ENCODE data around the gene LRRTM4. TPM values are rescaled to one million over a fixed set of nuclear protein-coding genes. Genes with fewer than 3 reads are reported as not detected.
"Not testable (repeated sequence)": the region's sequence is repeated elsewhere in the genome, so short reads cannot be mapped to it uniquely, and the experiment has no call there.

Gene LRRTM4
- total RNA-seq, 1 experiment from 2014 or later, result not detected

DNA sequence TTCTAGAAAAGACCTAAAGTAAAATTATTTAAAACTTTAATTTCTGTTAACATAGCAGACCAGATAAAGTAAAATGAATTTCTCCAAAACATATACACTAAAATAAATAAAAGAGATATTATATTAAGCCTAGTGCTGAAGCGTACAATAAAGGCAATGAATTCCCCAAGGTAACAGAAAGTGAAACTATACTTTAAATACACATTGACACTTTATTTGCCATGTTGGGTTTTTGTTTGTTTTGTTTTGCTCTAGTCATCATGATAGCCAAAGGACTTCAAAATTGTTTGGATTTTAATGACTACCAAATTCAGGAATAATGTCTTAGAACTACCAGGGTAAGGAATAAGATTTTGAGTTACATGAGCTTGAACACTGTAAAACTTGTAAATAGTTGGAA lies 413.3 kb downstream of the LRRTM4 start:
- Histone ChIP-seq H3K79me2 (ENCODE audit: low read length) (no peaks in the 10 kb centered on the region), H2AFZ (ENCODE audit: low read length) (no peak overlapping the region), H3K36me3 (ENCODE audit: insufficient read depth, low read length) (no peaks in the 10 kb centered on the region), H3K9me2 (replicated peaks; ENCODE audit: insufficient read depth, low read length) (no peaks in the 10 kb centered on the region), H3K4me2 (ENCODE audit: low read depth, low read length, poor library complexity, severe bottlenecking) (no peak overlapping the region), H3K9ac (ENCODE audit: low read length) (no peak overlapping the region), H3K27me3 (ENCODE audit: low read length) (no peaks in the 10 kb centered on the region), H4K20me1 (ENCODE audit: insufficient read depth, low read depth, low read length) (no peaks in the 10 kb centered on the region), H3K4me3 (ENCODE audit: low read length) (no peak overlapping the region), H3K9me3 (ENCODE audit: low read length) (peaks cover 5% of the 10 kb centered on the region; the same call in 1 of the 2 replicates), H3K27ac (ENCODE audit: low read length) (no peak overlapping the region), H3K4me1 (ENCODE audit: low read length) (no peaks in the 10 kb centered on the region)
- DNase-seq, result no peak

DNA sequence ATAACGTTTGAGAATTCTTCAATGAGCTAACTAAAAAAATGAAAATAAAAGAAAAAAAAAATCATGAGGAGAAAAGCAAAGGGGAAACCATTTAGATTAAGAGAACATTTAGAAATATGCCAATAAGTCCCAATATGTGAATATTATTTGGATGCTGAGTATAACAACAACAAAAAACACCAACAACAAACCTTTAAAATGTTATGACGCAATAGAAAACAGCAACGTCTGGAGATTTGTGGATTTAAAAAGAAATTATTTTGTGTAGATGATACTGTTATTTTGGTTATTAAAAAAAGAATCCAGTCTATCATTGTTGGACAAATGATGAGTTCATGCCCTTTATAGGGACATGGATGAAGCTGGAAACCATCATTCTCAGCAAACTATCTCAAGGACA lies 417.2 kb downstream of the LRRTM4 start:
- Histone ChIP-seq H3K4me2 (ENCODE audit: low read depth, low read length, poor library complexity, severe bottlenecking) (no peak overlapping the region), H4K20me1 (ENCODE audit: insufficient read depth, low read depth, low read length) (no peaks in the 10 kb centered on the region), H3K4me1 (ENCODE audit: low read length) (no peaks in the 10 kb centered on the region), H3K9me3 (ENCODE audit: low read length) (peaks cover 7% of the 10 kb centered on the region; the same call in 1 of the 2 replicates), H3K9ac (ENCODE audit: low read length) (no peak overlapping the region), H3K27ac (ENCODE audit: low read length) (no peak overlapping the region), H3K9me2 (replicated peaks; ENCODE audit: insufficient read depth, low read length) (no peaks in the 10 kb centered on the region), H3K4me3 (ENCODE audit: low read length) (no peak overlapping the region), H3K27me3 (ENCODE audit: low read length) (no peaks in the 10 kb centered on the region), H2AFZ (ENCODE audit: low read length) (no peak overlapping the region), H3K79me2 (ENCODE audit: low read length) (no peaks in the 10 kb centered on the region), H3K36me3 (ENCODE audit: insufficient read depth, low read length) (no peaks in the 10 kb centered on the region)
- DNase-seq, result no peak

DNA sequence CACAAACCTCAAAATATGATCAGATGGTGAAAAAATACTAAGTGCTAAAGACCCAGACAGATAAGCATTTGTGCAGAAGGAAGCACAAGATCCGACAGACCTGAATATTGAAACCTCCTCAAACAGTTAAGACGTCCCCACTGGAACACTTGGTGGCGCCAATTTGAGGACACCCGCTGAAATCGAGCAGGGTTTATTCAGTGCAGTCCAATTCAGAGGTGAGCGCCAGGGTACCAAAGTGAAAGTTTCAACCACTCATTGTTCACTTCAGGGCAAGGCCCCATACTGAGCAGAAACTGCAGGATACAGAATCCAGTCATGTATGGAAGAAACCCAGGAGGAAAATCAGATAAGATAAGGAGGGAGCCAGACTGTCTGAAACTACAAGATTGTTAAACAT lies 417.6 kb downstream of the LRRTM4 start:
- Histone ChIP-seq H3K36me3 (ENCODE audit: insufficient read depth, low read length) (no peaks in the 10 kb centered on the region), H3K9me3 (ENCODE audit: low read length) (peaks cover 9% of the 10 kb centered on the region; the same call in 1 of the 2 replicates), H3K4me2 (ENCODE audit: low read depth, low read length, poor library complexity, severe bottlenecking) (no peak overlapping the region), H3K27ac (ENCODE audit: low read length) (no peak overlapping the region), H2AFZ (ENCODE audit: low read length) (no peak overlapping the region), H3K4me3 (ENCODE audit: low read length) (no peak overlapping the region), H3K27me3 (ENCODE audit: low read length) (no peaks in the 10 kb centered on the region), H4K20me1 (ENCODE audit: insufficient read depth, low read depth, low read length) (no peaks in the 10 kb centered on the region), H3K4me1 (ENCODE audit: low read length) (no peaks in the 10 kb centered on the region), H3K79me2 (ENCODE audit: low read length) (no peaks in the 10 kb centered on the region), H3K9me2 (replicated peaks; ENCODE audit: insufficient read depth, low read length) (no peaks in the 10 kb centered on the region), H3K9ac (ENCODE audit: low read length) (no peak overlapping the region)
- DNase-seq, result no peak

DNA sequence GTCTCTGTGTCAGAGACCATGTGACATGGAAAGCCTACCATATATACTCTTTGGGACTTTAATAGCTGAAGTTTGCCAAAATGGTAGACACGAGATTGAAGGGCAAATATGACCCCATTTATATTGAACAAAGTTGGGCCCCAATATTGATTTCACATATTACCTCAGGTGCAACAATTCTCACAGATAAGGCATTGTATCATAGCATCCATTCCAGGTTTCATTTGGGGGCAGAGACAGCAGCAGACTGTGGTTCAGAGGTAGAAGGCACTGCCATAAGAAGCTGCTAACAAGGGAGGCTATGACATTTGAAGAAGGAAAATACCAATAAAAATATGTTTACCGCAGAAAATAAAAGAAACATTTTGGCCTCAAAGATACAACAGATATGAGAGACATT lies 419.2 kb downstream of the LRRTM4 start:
- Histone ChIP-seq H3K4me2 (ENCODE audit: low read depth, low read length, poor library complexity, severe bottlenecking) (no peak overlapping the region), H3K27ac (ENCODE audit: low read length) (no peak overlapping the region), H3K27me3 (ENCODE audit: low read length) (no peaks in the 10 kb centered on the region), H3K9me3 (ENCODE audit: low read length) (peaks cover 9% of the 10 kb centered on the region; the same call in 1 of the 2 replicates), H2AFZ (ENCODE audit: low read length) (no peak overlapping the region), H3K4me1 (ENCODE audit: low read length) (no peaks in the 10 kb centered on the region), H3K36me3 (ENCODE audit: insufficient read depth, low read length) (no peaks in the 10 kb centered on the region), H4K20me1 (ENCODE audit: insufficient read depth, low read depth, low read length) (no peaks in the 10 kb centered on the region), H3K4me3 (ENCODE audit: low read length) (no peak overlapping the region), H3K79me2 (ENCODE audit: low read length) (no peaks in the 10 kb centered on the region), H3K9ac (ENCODE audit: low read length) (no peak overlapping the region), H3K9me2 (replicated peaks; ENCODE audit: insufficient read depth, low read length) (no peaks in the 10 kb centered on the region)
- DNase-seq, result no peak

DNA sequence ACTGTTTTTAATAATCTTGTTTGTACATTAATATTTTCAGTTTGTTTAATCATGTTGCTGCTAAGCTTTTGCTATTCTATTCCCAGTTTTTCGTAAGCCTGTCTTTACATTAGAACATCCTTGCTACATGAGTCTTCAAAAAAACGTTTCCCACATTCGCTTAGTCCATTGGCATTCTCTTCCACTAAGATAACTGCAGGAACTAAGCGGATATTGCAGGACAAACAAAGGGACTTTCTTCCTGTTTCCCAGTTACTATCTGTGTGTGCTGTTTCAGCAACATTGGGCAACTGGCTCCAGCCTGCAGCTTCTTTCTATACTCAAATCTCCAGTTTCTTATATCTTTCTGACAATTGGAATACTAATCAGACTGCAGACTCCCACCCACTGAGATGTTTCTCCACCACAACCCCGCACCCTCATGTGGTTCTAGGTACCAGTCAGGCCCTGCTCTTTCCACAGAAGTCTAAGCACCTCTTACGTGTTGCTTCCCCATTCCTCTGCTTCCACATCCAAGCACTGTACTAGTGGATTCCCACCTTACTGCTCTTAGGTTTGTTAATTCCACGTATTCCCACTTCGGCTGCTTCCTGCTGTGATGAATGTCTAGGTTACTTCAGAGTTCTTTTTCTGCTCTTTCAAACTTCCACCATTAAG lies 420.3 kb downstream of the LRRTM4 start:
- Histone ChIP-seq H3K9ac (ENCODE audit: low read length) (no peak overlapping the region), H3K9me2 (replicated peaks; ENCODE audit: insufficient read depth, low read length) (no peaks in the 10 kb centered on the region), H3K27ac (ENCODE audit: low read length) (no peak overlapping the region), H3K79me2 (ENCODE audit: low read length) (no peaks in the 10 kb centered on the region), H3K4me1 (ENCODE audit: low read length) (no peaks in the 10 kb centered on the region), H3K4me3 (ENCODE audit: low read length) (no peak overlapping the region), H2AFZ (ENCODE audit: low read length) (no peak overlapping the region), H3K9me3 (ENCODE audit: low read length) (peaks cover 9% of the 10 kb centered on the region; the same call in 1 of the 2 replicates), H3K4me2 (ENCODE audit: low read depth, low read length, poor library complexity, severe bottlenecking) (no peak overlapping the region), H4K20me1 (ENCODE audit: insufficient read depth, low read depth, low read length) (no peaks in the 10 kb centered on the region), H3K36me3 (ENCODE audit: insufficient read depth, low read length) (no peaks in the 10 kb centered on the region), H3K27me3 (ENCODE audit: low read length) (no peaks in the 10 kb centered on the region)
- no peak for DNase-seq

DNA sequence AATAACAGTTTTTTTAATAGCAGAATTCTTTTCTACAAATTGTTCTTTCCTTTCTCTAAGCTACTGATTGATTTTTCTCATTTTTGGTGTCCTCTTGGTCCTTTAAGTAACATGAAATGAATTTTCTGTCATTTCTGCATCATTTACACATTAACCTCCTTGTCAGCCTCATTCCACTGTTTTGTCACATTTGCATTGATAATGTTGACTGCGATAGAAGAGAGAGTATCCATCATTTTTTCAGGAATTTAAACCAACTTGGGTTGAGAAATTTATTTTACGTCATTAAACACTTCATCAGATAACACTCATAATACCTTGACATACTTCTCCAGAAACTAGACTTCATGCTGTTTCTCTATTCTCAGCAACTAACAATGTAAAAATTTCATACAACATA lies 422.2 kb downstream of the LRRTM4 start:
- Histone ChIP-seq H3K9me2 (replicated peaks; ENCODE audit: insufficient read depth, low read length) (no peaks in the 10 kb centered on the region), H3K79me2 (ENCODE audit: low read length) (no peaks in the 10 kb centered on the region), H3K4me3 (ENCODE audit: low read length) (no peak overlapping the region), H2AFZ (ENCODE audit: low read length) (no peak overlapping the region), H3K36me3 (ENCODE audit: insufficient read depth, low read length) (no peaks in the 10 kb centered on the region), H3K9ac (ENCODE audit: low read length) (no peak overlapping the region), H3K9me3 (ENCODE audit: low read length) (peaks cover 9% of the 10 kb centered on the region; the same call in 1 of the 2 replicates), H3K27ac (ENCODE audit: low read length) (no peak overlapping the region), H3K27me3 (ENCODE audit: low read length) (no peaks in the 10 kb centered on the region), H4K20me1 (ENCODE audit: insufficient read depth, low read depth, low read length) (no peaks in the 10 kb centered on the region), H3K4me2 (ENCODE audit: low read depth, low read length, poor library complexity, severe bottlenecking) (no peak overlapping the region), H3K4me1 (ENCODE audit: low read length) (peaks cover 4% of the 10 kb centered on the region)
- no peak for DNase-seq

DNA sequence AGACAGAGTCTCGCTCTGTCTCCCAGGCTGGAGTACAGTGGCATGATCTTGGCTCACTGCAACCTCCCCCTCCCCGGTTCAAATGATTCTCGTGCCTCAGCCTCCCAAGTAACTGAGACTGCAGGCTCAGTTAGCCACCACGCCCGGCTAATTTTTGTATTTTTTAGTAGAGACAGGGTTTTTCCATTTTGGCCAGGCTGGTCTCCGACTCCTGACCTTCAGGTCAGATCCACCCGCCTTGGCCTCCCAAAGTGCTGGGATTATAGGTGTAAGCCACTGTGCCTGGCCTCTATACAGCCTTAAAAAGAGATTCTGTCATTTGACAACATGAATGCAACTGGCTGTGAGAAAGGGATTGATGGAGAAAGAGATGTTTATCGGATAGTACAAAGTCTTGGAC lies 426.7 kb downstream of the LRRTM4 start:
- not testable (repeated sequence) for H3K4me2 ChIP-seq (ENCODE audit: low read depth, low read length, poor library complexity, severe bottlenecking); H3K9me3 ChIP-seq (ENCODE audit: low read length); DNase-seq; H3K4me1 ChIP-seq (ENCODE audit: low read length); H3K27me3 ChIP-seq (ENCODE audit: low read length); H3K79me2 ChIP-seq (ENCODE audit: low read length); H2AFZ ChIP-seq (ENCODE audit: low read length); H4K20me1 ChIP-seq (ENCODE audit: insufficient read depth, low read depth, low read length); H3K9ac ChIP-seq (ENCODE audit: low read length); H3K4me3 ChIP-seq (ENCODE audit: low read length); H3K36me3 ChIP-seq (ENCODE audit: insufficient read depth, low read length); H3K9me2 ChIP-seq (replicated peaks; ENCODE audit: insufficient read depth, low read length); H3K27ac ChIP-seq (ENCODE audit: low read length)

DNA sequence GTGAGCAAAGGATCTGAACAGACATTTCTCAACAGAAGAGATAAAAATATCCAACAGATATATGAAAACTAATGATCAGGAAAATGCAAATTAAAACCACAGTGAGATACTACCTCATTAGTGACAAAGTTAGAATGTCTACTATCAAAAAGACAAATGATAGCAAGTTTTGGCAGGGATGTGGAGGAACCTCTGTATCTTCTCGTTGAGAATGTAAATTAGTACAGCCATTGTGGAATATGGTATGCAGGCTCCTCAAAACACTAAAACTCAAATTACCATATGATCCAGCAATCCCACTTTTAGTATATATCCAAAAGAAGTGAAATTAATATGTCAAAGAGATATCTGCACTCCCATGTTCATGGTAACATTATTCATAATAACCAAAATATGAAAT lies 427.1 kb downstream of the LRRTM4 start:
- H3K4me2 ChIP-seq (ENCODE audit: low read depth, low read length, poor library complexity, severe bottlenecking), result peak overlapping the region; percentile 20
- H3K27ac ChIP-seq (ENCODE audit: low read length), result no peak overlapping the region
- H3K9me3 ChIP-seq (ENCODE audit: low read length), result peaks cover 2% of the 10 kb centered on the region; the same call in 1 of the 2 replicates
- no peaks in the 10 kb centered on the region for H3K27me3 ChIP-seq (ENCODE audit: low read length)
- H3K4me1 ChIP-seq (ENCODE audit: low read length), result peaks cover 8% of the 10 kb centered on the region
- H3K9me2 ChIP-seq (replicated peaks; ENCODE audit: insufficient read depth, low read length), result no peaks in the 10 kb centered on the region
- no peaks in the 10 kb centered on the region for H3K79me2 ChIP-seq (ENCODE audit: low read length)
- H3K4me3 ChIP-seq (ENCODE audit: low read length), result no peak overlapping the region
- H4K20me1 ChIP-seq (ENCODE audit: insufficient read depth, low read depth, low read length), result no peaks in the 10 kb centered on the region
- no peak overlapping the region for H3K9ac ChIP-seq (ENCODE audit: low read length)
- no peak overlapping the region for H2AFZ ChIP-seq (ENCODE audit: low read length)
- DNase-seq, result no peak
- H3K36me3 ChIP-seq (ENCODE audit: insufficient read depth, low read length), result no peaks in the 10 kb centered on the region
